B cell (primary cell): ENCODE data around the gene IRF9. TPM values are rescaled to one million over a fixed set of nuclear protein-coding genes. Genes with fewer than 3 reads are reported as not detected.
A peak's percentile ranks its signal among the peaks of the same experiment; 100 is the strongest.

Experiments
- ATAC-seq: fragments of 200-7000 bp; cut with Tn5 transposase; one replicate; pipeline ENCODE4 v1.10.0; 2021; ENCODE audit warnings: low read depth, mild to moderate bottlenecking, moderate number of reproducible peaks, moderate library complexity
- CTCF ChIA-PET: fragments of 350-600 bp; sonication (Branson Sonifier 250); formaldehyde crosslinking; loops from one replicate; lab custom pipeline; 2021; ENCODE audit warnings: antibody characterized with exemption, inconsistent platforms; lab: Charles Lee
- POLR2A ChIA-PET: fragments of 350-600 bp; sonication (Branson Sonifier 250); formaldehyde crosslinking; loops from one replicate; lab custom pipeline; 2021; ENCODE audit warnings: antibody characterized with exemption; lab: Charles Lee
- DNase-seq: peaks from one replicate; pipeline ENCODE4 v3.0.0; 2013
- H2AFZ ChIP-seq: 2 replicates; pipeline ENCODE4 v1.6.1; 2012; ENCODE audit warnings: mild to moderate bottlenecking, low read depth, low read length; ENCODE audit not compliant: insufficient read depth, poor library complexity, severe bottlenecking
- H3K27ac ChIP-seq, 2 donors: 1 replicate in 1 of 2; 2 replicates in 1 of 2; pipeline ENCODE4 v1.5.1; 2012 to 2013; ENCODE audit warnings: low read length in 2 of 2, mild to moderate bottlenecking in 2 of 2, moderate library complexity in 1 of 2
- H3K27me3 ChIP-seq, 4 experiments: fragments of 200-600 bp in 1 of 4; sonication (generic) in 1 of 4; replicated peaks in 1 of 4; 1 replicate in 2 of 4; 2 replicates in 2 of 4; pipeline versions ENCODE4 v1.6.1 to v1.7.0; 2013 to 2016; ENCODE audit warnings: low read length in 3 of 4, mild to moderate bottlenecking in 2 of 4, mixed read lengths in 1 of 4, moderate library complexity in 1 of 4; ENCODE audit not compliant: insufficient read depth in 4 of 4, control insufficient read depth in 3 of 4; ENCODE audit errors: control extremely low read depth in 1 of 4
- H3K36me3 ChIP-seq, 2 experiments: replicated peaks in 1 of 2; 1 replicate in 1 of 2; 2 replicates in 1 of 2; pipeline versions ENCODE4 v1.6.1 to v1.7.1; 2013; ENCODE audit warnings: low read length in 1 of 2; ENCODE audit not compliant: insufficient read depth in 2 of 2, control insufficient read depth in 1 of 2; ENCODE audit errors: control extremely low read depth in 1 of 2, extremely low read depth in 1 of 2
- H3K4me1 ChIP-seq, 2 donors: fragments of 200-600 bp in 1 of 2; sonication (generic) in 1 of 2; 1 replicate in 1 of 2; 2 replicates in 1 of 2; pipeline versions ENCODE4 v1.5.1 to v1.6.1; 2013 to 2017; ENCODE audit warnings: low read length in 2 of 2; ENCODE audit not compliant: control insufficient read depth in 2 of 2, insufficient read depth in 2 of 2
- H3K4me2 ChIP-seq: replicated peaks from 2 replicates; pipeline ENCODE3; 2012; ENCODE audit warnings: mild to moderate bottlenecking, low read depth, low read length; ENCODE audit not compliant: poor library complexity, severe bottlenecking
- H3K4me3 ChIP-seq, 5 experiments: fragments of 200-600 bp in 1 of 5; sonication (generic) in 1 of 5; 1 replicate in 3 of 5; 2 replicates in 2 of 5; pipeline versions ENCODE4 v1.5.1 to v1.7.0; 2011 to 2016; ENCODE audit warnings: low read length in 4 of 5, mild to moderate bottlenecking in 4 of 5, low read depth in 2 of 5, control low read depth in 1 of 5, moderate library complexity in 1 of 5; ENCODE audit not compliant: insufficient read depth in 1 of 5; ENCODE audit errors: control extremely low read depth in 1 of 5, extremely low read depth in 1 of 5
- H3K79me2 ChIP-seq: fragments of 200-600 bp; sonication (generic); one replicate; pipeline ENCODE4 v1.6.0; 2016; ENCODE audit warnings: low read length; ENCODE audit not compliant: control insufficient read depth, insufficient read depth
- H3K9ac ChIP-seq: fragments of 200-600 bp; sonication (generic); 2 replicates; pipeline ENCODE4 v1.6.1; 2017; ENCODE audit warnings: mild to moderate bottlenecking, low read length, moderate library complexity
- H3K9me3 ChIP-seq, 3 donors: one replicate each; pipeline versions ENCODE4 v1.6.1 to v1.7.1; 2013; ENCODE audit warnings: low read length in 2 of 3; ENCODE audit not compliant: control insufficient read depth in 2 of 3, insufficient read depth in 1 of 3; ENCODE audit errors: control extremely low read depth in 1 of 3
- H4K20me1 ChIP-seq: 2 replicates; pipeline ENCODE4 v1.6.0; 2012; ENCODE audit warnings: mild to moderate bottlenecking, low read length; ENCODE audit not compliant: insufficient read depth, control insufficient read depth, poor library complexity, severe bottlenecking
- H3K27ac Mint-ChIP-seq: one replicate; pipeline ENCODE4 v1.8.0; 2021; ENCODE audit warnings: mixed read lengths
- H3K27me3 Mint-ChIP-seq: one replicate; pipeline ENCODE4 v1.8.0; 2021; ENCODE audit warnings: mixed read lengths
- H3K4me1 Mint-ChIP-seq: one replicate; pipeline ENCODE4 v1.8.0; 2021; ENCODE audit warnings: mixed read lengths
- H3K4me3 Mint-ChIP-seq: one replicate; pipeline ENCODE4 v1.8.0; 2021; ENCODE audit warnings: mixed read lengths
- H3K9me3 Mint-ChIP-seq: one replicate; pipeline ENCODE4 v1.8.0; 2022; ENCODE audit warnings: mixed read lengths; ENCODE audit not compliant: insufficient read depth
- CTCF ChIP-seq: fragments of 200-600 bp; IDR thresholded peaks from one replicate; pipeline ENCODE4 v1.8.0; 2022; ENCODE audit warnings: antibody characterized with exemption, mild to moderate bottlenecking
- EZH2 ChIP-seq: IDR thresholded peaks from 2 replicates; pipeline ENCODE4 v1.6.1; 2012; ENCODE audit warnings: borderline replicate concordance, low read depth, mild to moderate bottlenecking, moderate library complexity, low read length; ENCODE audit not compliant: insufficient read depth, poor library complexity, severe bottlenecking
- WGBS: methylation state at CpG from one replicate; pipeline ENCODE4 v1.1.5; 2013; ENCODE audit warnings: missing lambda C conversion rate; ENCODE audit not compliant: insufficient coverage; 5-methylcytosine and 5-hydroxymethylcytosine counted together
- intact Hi-C: fragments of 100-400 bp; cut with micrococcal nuclease; formaldehyde crosslinking; loops from one replicate; pipeline ENCODE4 v1.10.0; 2022
- polyA plus RNA-seq: library from polyadenylated mRNA; depleted of rRNA; stranded (reverse); fragments of >200 nt; gene quantifications from 2 replicates; pipeline ENCODE4 v1.2.3, GENCODE V29; 2012
- total RNA-seq, 2 donors: library from RNA; stranded (reverse); fragments of 120-200 nt in 1 of 2; gene quantifications; 1 replicate in 1 of 2; 2 replicates in 1 of 2; pipeline versions ENCODE4 v1.2.3 to v1.2.4, GENCODE V29; 2013 to 2022

The IRF9 gene
- total and polyA plus RNA-seq, 2 donors (not counting 1 experiment from before 2014, with no cell fraction given) = 191 to 269 TPM

GRCh38 chr14:24123424-24124417 is 37.3 kb upstream of the IRF9 start:
- ChIA-PET POLR2A (interaction anchor here (1.5 kb wide), 1 partner anchor 12 kb away, joined by 4 read pairs; the partner anchor contains the start of gene PSME1), CTCF (interaction anchor here (0.6 to 1.3 kb wide), 4 partner anchors 14 to 35 kb away, joined by 3 read pairs; partner anchors contain the start of gene EMC9)
- H3K27me3 ChIP-seq = no peaks in the 10 kb centered on the region
- H2AFZ ChIP-seq = peak overlapping the region; percentile 62
- 79% methylated on average over 7 of the region's 9 CpGs for WGBS
- H3K4me3 ChIP-seq = no peak overlapping the region
- no peaks in the 10 kb centered on the region for H4K20me1 ChIP-seq
- Mint-ChIP-seq H3K4me3 (peak overlapping the region; percentile 39), H3K9me3 (no peaks in the 10 kb centered on the region), H3K27me3 (no peaks in the 10 kb centered on the region), H3K4me1 (peaks cover 33% of the 10 kb centered on the region), H3K27ac (peak overlapping the region; percentile 91)
- TF ChIP-seq EZH2 (no peak), CTCF (no peak)
- H3K4me2 ChIP-seq = peak overlapping the region; percentile 57
- H3K9ac ChIP-seq = peak overlapping the region; percentile 14
- H3K36me3 ChIP-seq = peaks cover 8 to 37% of the 10 kb centered on the region in 2 experiments
- peak overlapping the region; percentile 30 to 92 for H3K27ac ChIP-seq
- DNase-seq (peak; percentile 71), ATAC-seq (peak; percentile 56)
- peaks cover 4% of the 10 kb centered on the region for H3K79me2 ChIP-seq
- intact Hi-C loops = no loop called here
- no peaks in the 10 kb centered on the region for H3K9me3 ChIP-seq
- H3K4me1 ChIP-seq = peaks cover 33 to 34% of the 10 kb centered on the region in 2 donors

GRCh38 chr14:24126939-24127338 is 34.1 kb upstream of the IRF9 start:
- H3K4me3 Mint-ChIP-seq = no peak overlapping the region

More at GRCh38 chr14:24126939-24127338, 34.1 kb upstream of the IRF9 start:
- intact Hi-C loops = no loop called here
- Histone ChIP-seq H4K20me1 (no peaks in the 10 kb centered on the region), H2AFZ (no peak overlapping the region), H3K79me2 (peaks cover 4% of the 10 kb centered on the region), H3K4me3 (no peak overlapping the region), H3K9me3 (no peaks in the 10 kb centered on the region), H3K27ac (no peak overlapping the region), H3K4me2 (no peak overlapping the region), H3K4me1 (peaks cover 34 to 35% of the 10 kb centered on the region in 2 donors), H3K36me3 (peaks cover 3 to 10% of the 10 kb centered on the region in 2 experiments), H3K9ac (no peak overlapping the region), H3K27me3 (no peaks in the 10 kb centered on the region)
- Mint-ChIP-seq H3K9me3 (no peaks in the 10 kb centered on the region), H3K27ac (no peak overlapping the region), H3K27me3 (no peaks in the 10 kb centered on the region), H3K4me1 (peaks cover 35% of the 10 kb centered on the region)
- ChIA-PET CTCF (interaction anchor here (1.1 to 1.6 kb wide), 5 partner anchors 9 to 153 kb away, joined by 3 to 5 read pairs (median 4); partner anchors contain the start of gene PSME1), POLR2A (interaction anchor here (1.2 kb wide), 1 partner anchor 9 kb away, joined by 3 read pairs; the partner anchor contains the start of gene PSME1)
- TF ChIP-seq CTCF (no peak), EZH2 (no peak)
- DNase-seq = no peak
- no peak for ATAC-seq
